Liver (tissue), 9 donors: Measurements from ENCODE around the gene DNAAF1. TPM values are rescaled to one million over a fixed set of nuclear protein-coding genes. Genes with fewer than 3 reads are reported as not detected.

Experiments
- DNase-seq: peaks from one replicate; pipeline ENCODE4 v3.0.0-alpha.2; 2017; ENCODE audit warnings: low spot score
- H3K27ac ChIP-seq, 2 donors: one replicate each; pipeline ENCODE4 v1.7.0; 2013; ENCODE audit warnings: inconsistent platforms in 2 of 2, low read length in 2 of 2, control low read depth in 1 of 2, low read depth in 1 of 2, mild to moderate bottlenecking in 1 of 2
- H3K27me3 ChIP-seq, 4 donors: one replicate each; pipeline versions ENCODE4 v1.6.1 to v1.7.0; 2013; ENCODE audit warnings: low read length in 3 of 4, inconsistent platforms in 1 of 4, mild to moderate bottlenecking in 1 of 4, moderate library complexity in 1 of 4; ENCODE audit not compliant: control insufficient read depth in 4 of 4, insufficient read depth in 4 of 4
- H3K36me3 ChIP-seq, 4 donors: one replicate each; pipeline versions ENCODE4 v1.6.1 to v1.7.0; 2013; ENCODE audit warnings: low read length in 3 of 4, mild to moderate bottlenecking in 3 of 4, low read depth in 1 of 4, moderate library complexity in 1 of 4; ENCODE audit not compliant: control insufficient read depth in 4 of 4, insufficient read depth in 3 of 4
- H3K4me1 ChIP-seq, 4 donors: one replicate each; pipeline versions ENCODE4 v1.6.1 to v1.7.0; 2013; ENCODE audit warnings: low read length in 3 of 4, mild to moderate bottlenecking in 3 of 4, moderate library complexity in 1 of 4; ENCODE audit not compliant: control insufficient read depth in 4 of 4, insufficient read depth in 4 of 4
- H3K4me3 ChIP-seq, 3 donors: one replicate each; pipeline versions ENCODE4 v1.6.1 to v1.7.0; 2013; ENCODE audit warnings: low read length in 3 of 3, control low read depth in 1 of 3, low read depth in 1 of 3, mild to moderate bottlenecking in 1 of 3
- H3K9ac ChIP-seq, 2 donors: one replicate each; pipeline ENCODE4 v1.7.0; 2013; ENCODE audit warnings: low read length in 2 of 2, mild to moderate bottlenecking in 2 of 2, moderate library complexity in 2 of 2, control low read depth in 1 of 2, low read depth in 1 of 2
- H3K9me3 ChIP-seq, 4 donors: one replicate each; pipeline versions ENCODE4 v1.6.1 to v1.7.0; 2013; ENCODE audit warnings: low read length in 3 of 4; ENCODE audit not compliant: control insufficient read depth in 4 of 4
- EGR1 ChIP-seq, 2 donors: IDR thresholded peaks; 2 replicates each; pipeline ENCODE4 v1.6.1; 2016 to 2018; ENCODE audit warnings: antibody characterized with exemption in 2 of 2, low read depth in 2 of 2
- FOXA1 ChIP-seq: IDR thresholded peaks from 2 replicates; pipeline ENCODE4 v1.6.1; 2016; ENCODE audit warnings: antibody characterized with exemption
- FOXA2 ChIP-seq: IDR thresholded peaks from 2 replicates; pipeline ENCODE4 v1.6.1; 2016; ENCODE audit warnings: antibody characterized with exemption
- GABPA ChIP-seq, 2 donors: IDR thresholded peaks in 1 of 2; conservative IDR thresholded peaks in 1 of 2; 2 replicates each; pipeline ENCODE4 v1.6.1; 2016; ENCODE audit warnings: antibody characterized with exemption in 2 of 2, mild to moderate bottlenecking in 1 of 2, moderate library complexity in 1 of 2
- HNF4A ChIP-seq, 2 donors: conservative IDR thresholded peaks; 2 replicates each; pipeline ENCODE4 v1.6.1; 2016; ENCODE audit warnings: antibody characterized with exemption in 2 of 2, mild to moderate bottlenecking in 2 of 2
- HNF4G ChIP-seq: IDR thresholded peaks from 2 replicates; pipeline ENCODE4 v1.6.1; 2016; ENCODE audit warnings: antibody characterized with exemption
- JUND ChIP-seq, 2 donors: IDR thresholded peaks; 2 replicates each; pipeline ENCODE4 v1.6.1; 2016; ENCODE audit warnings: antibody characterized with exemption in 2 of 2
- MAX ChIP-seq: IDR thresholded peaks from 2 replicates; pipeline ENCODE4 v1.6.1; 2016; ENCODE audit warnings: antibody characterized with exemption
- NR2F2 ChIP-seq: IDR thresholded peaks from 2 replicates; pipeline ENCODE4 v1.6.1; 2016; ENCODE audit warnings: antibody characterized with exemption
- RAD21 ChIP-seq, 2 donors: IDR thresholded peaks; 2 replicates each; pipeline ENCODE4 v1.6.1; 2016; ENCODE audit warnings: antibody characterized with exemption in 2 of 2, mild to moderate bottlenecking in 2 of 2
- REST ChIP-seq: IDR thresholded peaks from 2 replicates; pipeline ENCODE4 v1.6.1; 2016; ENCODE audit warnings: antibody characterized with exemption, mild to moderate bottlenecking
- RXRA ChIP-seq, 2 donors: IDR thresholded peaks; 2 replicates each; pipeline ENCODE4 v1.6.1; 2017 to 2018; ENCODE audit warnings: antibody characterized with exemption in 2 of 2, mild to moderate bottlenecking in 1 of 2
- SP1 ChIP-seq: IDR thresholded peaks from 2 replicates; pipeline ENCODE4 v1.6.1; 2018; ENCODE audit warnings: antibody characterized with exemption, mild to moderate bottlenecking
- TAF1 ChIP-seq: conservative IDR thresholded peaks from 2 replicates; pipeline ENCODE4 v1.6.1; 2016; ENCODE audit warnings: antibody characterized with exemption, mild to moderate bottlenecking
- YY1 ChIP-seq: IDR thresholded peaks from 2 replicates; pipeline ENCODE4 v1.6.1; 2016; ENCODE audit warnings: antibody characterized with exemption, mild to moderate bottlenecking
- WGBS: extraction: QIAGEN DNeasy Blood & Tissue Kit; methylation state at CpG from one replicate; pipeline ENCODE4 v1.1.7; 2013; 5-methylcytosine and 5-hydroxymethylcytosine counted together
- polyA plus RNA-seq, 2 donors: library from polyadenylated mRNA; stranded (reverse) in 1 of 2; unstranded in 1 of 2; fragments of 200-250 nt in 1 of 2; fragments of >200 nt in 1 of 2; fragmentation: Nextera tagmentation in 1 of 2; extraction: Ambion mirVana in 1 of 2; gene quantifications; one replicate each; pipeline versions ENCODE4 v1.2.1 to v1.2.3, GENCODE V29; 2013 to 2015
- total RNA-seq, 2 donors: library from RNA; depleted of rRNA; stranded (reverse); fragments of >200 nt; gene quantifications; one replicate each; pipeline ENCODE4 v1.2.3, GENCODE V29; 2014
- TF ChIP-seq, protein P1 (sequence below): fragments of 150-350 bp; IDR thresholded peaks from 2 replicates; pipeline ENCODE4 v1.5.1; 2017; ENCODE audit warnings: improper control_type of control experiment, low read depth, low read length; ENCODE audit not compliant: missing input control
- TF ChIP-seq, protein P2 (sequence below): IDR thresholded peaks from 2 replicates; pipeline ENCODE4 v1.6.1; 2016; ENCODE audit warnings: antibody characterized with exemption
- TF ChIP-seq, protein P3 (sequence below): IDR thresholded peaks from 2 replicates; pipeline ENCODE4 v1.6.1; 2016; ENCODE audit warnings: antibody characterized with exemption
- donor health status: healthy.
- donor health status: healthy.
- donor health status: healthy.
- donor health status: healthy.
- donor health status: healthy.

The DNAAF1 gene
- total and polyA plus RNA-seq, 4 donors, result under 0.01 to 0.08 (median 0.06) TPM; not detected in 1

DNA sequence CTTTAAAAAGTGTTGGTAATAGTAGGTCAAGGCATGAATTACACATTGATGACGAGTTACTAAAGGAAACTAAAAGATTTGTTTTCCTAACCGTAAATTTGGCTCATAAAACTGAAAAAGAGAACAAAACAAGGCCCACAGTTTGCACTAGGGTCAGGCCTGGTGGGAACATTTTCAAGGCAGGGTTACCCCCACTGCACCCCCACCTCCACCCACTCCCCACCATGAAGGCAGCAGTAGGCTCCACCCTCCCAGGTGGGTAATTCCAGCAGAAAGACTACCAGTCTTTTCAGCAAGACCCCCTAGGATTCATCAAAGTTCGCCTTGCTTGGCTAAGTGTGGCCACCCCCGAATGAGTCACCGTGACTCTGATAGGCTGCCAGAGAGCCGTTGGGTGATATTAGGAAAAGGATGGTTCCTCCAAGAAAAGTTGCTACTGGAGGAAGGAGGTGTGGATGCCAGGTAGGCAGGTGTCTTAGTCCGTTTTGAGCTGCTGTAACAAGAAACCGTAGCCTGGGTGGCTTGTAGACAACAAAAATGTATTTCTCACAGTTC is 8.6 kb downstream of the DNAAF1 start:
- Histone ChIP-seq H3K9me3 (no peaks in the 10 kb centered on the region), H3K4me3 (no peak overlapping the region), H3K9ac (no peak overlapping the region), H3K27ac (no peak overlapping the region), H3K36me3 (no peaks in the 10 kb centered on the region), H3K4me1 (no peaks in the 10 kb centered on the region), H3K27me3 (peaks cover 0 to 6% (median 0%) of the 10 kb centered on the region in 4 donors)
- 79% methylated on average over 8 of the region's 8 CpGs for WGBS
- no peak for TF ChIP-seq JUND (IDR thresholded peaks at IDR 0.05)
- no peak for TF ChIP-seq EGR1 (IDR thresholded peaks at IDR 0.05; ENCODE audit: low read depth in 2 of 2)
- no peak for TF ChIP-seq FOXA1
- TF ChIP-seq GABPA (IDR thresholded peaks at IDR 0.05 in 1 of 2, conservative IDR thresholded peaks at IDR 0.05 in 1 of 2), result no peak
- DNase-seq, result no peak

DNA sequence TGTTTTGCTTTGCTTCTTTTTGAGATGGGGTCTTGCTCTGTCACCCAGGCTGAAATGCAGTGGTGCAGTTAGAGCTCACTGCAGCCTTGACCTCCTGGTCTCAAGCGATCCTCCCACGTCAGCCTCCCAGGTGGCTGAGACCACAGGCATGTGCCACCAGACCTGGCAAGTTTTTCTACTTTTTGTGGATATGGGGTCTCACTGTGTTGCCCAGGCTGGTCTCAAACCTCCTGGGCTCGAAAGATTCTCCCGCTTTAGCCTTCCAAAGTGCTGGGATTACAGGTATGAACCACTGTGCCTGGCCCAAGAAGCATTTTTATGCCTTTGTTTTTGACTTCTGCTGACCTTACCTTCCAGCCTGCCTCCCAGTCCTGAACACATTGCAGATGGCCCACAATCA is 10.1 kb downstream of the DNAAF1 start:
- 92% methylated on average over 4 of the region's 4 CpGs for WGBS
- TF ChIP-seq, protein P1, sequence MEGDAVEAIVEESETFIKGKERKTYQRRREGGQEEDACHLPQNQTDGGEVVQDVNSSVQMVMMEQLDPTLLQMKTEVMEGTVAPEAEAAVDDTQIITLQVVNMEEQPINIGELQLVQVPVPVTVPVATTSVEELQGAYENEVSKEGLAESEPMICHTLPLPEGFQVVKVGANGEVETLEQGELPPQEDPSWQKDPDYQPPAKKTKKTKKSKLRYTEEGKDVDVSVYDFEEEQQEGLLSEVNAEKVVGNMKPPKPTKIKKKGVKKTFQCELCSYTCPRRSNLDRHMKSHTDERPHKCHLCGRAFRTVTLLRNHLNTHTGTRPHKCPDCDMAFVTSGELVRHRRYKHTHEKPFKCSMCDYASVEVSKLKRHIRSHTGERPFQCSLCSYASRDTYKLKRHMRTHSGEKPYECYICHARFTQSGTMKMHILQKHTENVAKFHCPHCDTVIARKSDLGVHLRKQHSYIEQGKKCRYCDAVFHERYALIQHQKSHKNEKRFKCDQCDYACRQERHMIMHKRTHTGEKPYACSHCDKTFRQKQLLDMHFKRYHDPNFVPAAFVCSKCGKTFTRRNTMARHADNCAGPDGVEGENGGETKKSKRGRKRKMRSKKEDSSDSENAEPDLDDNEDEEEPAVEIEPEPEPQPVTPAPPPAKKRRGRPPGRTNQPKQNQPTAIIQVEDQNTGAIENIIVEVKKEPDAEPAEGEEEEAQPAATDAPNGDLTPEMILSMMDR, result no peak
- no peak for TF ChIP-seq REST
- no peak for TF ChIP-seq SP1
- no peak for TF ChIP-seq HNF4A (conservative IDR thresholded peaks at IDR 0.05)
- no peak for TF ChIP-seq NR2F2
- no peak for TF ChIP-seq MAX
- no peak for TF ChIP-seq JUND (IDR thresholded peaks at IDR 0.05)
- no peak for TF ChIP-seq FOXA1
- TF ChIP-seq TAF1, result no peak
- TF ChIP-seq, protein P2, sequence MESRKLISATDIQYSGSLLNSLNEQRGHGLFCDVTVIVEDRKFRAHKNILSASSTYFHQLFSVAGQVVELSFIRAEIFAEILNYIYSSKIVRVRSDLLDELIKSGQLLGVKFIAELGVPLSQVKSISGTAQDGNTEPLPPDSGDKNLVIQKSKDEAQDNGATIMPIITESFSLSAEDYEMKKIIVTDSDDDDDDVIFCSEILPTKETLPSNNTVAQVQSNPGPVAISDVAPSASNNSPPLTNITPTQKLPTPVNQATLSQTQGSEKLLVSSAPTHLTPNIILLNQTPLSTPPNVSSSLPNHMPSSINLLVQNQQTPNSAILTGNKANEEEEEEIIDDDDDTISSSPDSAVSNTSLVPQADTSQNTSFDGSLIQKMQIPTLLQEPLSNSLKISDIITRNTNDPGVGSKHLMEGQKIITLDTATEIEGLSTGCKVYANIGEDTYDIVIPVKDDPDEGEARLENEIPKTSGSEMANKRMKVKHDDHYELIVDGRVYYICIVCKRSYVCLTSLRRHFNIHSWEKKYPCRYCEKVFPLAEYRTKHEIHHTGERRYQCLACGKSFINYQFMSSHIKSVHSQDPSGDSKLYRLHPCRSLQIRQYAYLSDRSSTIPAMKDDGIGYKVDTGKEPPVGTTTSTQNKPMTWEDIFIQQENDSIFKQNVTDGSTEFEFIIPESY, result no peak
- no peak for TF ChIP-seq EGR1 (IDR thresholded peaks at IDR 0.05; ENCODE audit: low read depth in 2 of 2)
- TF ChIP-seq, protein P3, sequence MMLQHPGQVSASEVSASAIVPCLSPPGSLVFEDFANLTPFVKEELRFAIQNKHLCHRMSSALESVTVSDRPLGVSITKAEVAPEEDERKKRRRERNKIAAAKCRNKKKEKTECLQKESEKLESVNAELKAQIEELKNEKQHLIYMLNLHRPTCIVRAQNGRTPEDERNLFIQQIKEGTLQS, result no peak
- TF ChIP-seq FOXA2, result no peak
- no peak for TF ChIP-seq HNF4G
- TF ChIP-seq RAD21 (IDR thresholded peaks at IDR 0.05), result no peak
- no peak for TF ChIP-seq YY1
- no peak for TF ChIP-seq GABPA (IDR thresholded peaks at IDR 0.05 in 1 of 2, conservative IDR thresholded peaks at IDR 0.05 in 1 of 2)
- TF ChIP-seq RXRA (IDR thresholded peaks at IDR 0.05), result no peak
- H3K9me3 ChIP-seq, result no peaks in the 10 kb centered on the region
- H3K4me3 ChIP-seq, result no peak overlapping the region
- H3K9ac ChIP-seq, result no peak overlapping the region
- DNase-seq, result no peak
- H3K27me3 ChIP-seq, result peaks cover 0 to 13% (median 0%) of the 10 kb centered on the region in 4 donors
- H3K27ac ChIP-seq, result no peak overlapping the region
- H3K4me1 ChIP-seq, result no peaks in the 10 kb centered on the region
- no peaks in the 10 kb centered on the region for H3K36me3 ChIP-seq
